Measurements from ENCODE around the gene USP34. TPM values are rescaled to one million over a fixed set of nuclear protein-coding genes. Genes with fewer than 3 reads are reported as not detected.
"Not testable (repeated sequence)": the region's sequence is repeated elsewhere in the genome, so short reads cannot be mapped to it uniquely, and the experiment has no call there.

USP34 gene
- total RNA-seq, 1 donor from 2014 or later = 43.5 TPM

DNA sequence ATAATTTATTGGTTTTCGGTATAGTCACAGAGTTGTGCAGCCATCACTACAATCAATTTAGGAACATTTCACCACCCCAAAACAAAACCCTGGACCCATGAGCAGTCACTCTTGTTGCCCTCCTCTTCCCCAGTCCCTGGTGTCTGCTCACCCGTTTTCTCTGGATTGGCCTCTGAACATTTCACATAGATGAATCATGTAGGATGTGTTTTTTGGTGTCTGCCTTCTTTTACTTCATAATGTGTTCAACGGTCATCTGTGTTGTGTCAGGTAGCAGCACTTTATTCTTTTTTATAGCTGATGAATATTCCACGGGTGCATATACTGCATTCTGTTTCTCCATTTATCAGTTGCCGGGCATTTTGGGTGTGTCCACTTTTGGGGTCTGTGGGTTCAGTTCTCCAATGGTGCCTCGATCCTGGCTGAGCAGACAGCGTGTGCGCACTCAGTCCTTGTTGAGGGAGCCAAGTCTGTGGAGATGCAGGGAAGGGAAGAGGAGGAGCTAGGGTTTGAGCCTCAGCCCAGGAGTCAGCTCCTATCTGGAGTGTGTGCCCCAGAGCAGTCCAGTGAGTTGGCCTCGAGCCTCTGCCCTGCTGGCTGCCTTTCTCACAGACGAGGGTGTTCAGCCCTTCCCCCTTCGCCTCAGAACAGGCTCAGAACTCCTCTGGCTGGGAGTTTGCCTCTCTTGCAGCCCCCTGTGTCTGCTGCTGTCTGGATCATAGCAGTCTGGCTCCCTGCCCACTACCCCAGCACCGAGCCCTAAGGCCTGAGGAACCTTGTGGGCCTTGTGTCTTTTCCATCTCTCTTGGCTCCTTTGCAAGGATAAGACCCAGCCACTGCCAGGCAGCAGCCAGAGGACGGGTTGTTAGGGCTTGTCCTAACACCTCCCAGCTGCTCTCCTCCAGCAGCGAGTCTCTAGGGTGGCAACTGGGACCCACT, 290.9 kb downstream of the USP34 start:
- DNase-seq (peak; percentile 90), ATAC-seq (ENCODE audit: poor library complexity) (peak; percentile 59)
- intact Hi-C loops (cut with DNase I) = no loop called here

- DNase-seq = peak; percentile 47
- intact Hi-C loops (cut with DNase I) = no loop called here
- no peak for ATAC-seq (ENCODE audit: poor library complexity)
Measured at GRCh38 chr2:61178603-61179545, 292.0 kb downstream of the USP34 start.

DNA sequence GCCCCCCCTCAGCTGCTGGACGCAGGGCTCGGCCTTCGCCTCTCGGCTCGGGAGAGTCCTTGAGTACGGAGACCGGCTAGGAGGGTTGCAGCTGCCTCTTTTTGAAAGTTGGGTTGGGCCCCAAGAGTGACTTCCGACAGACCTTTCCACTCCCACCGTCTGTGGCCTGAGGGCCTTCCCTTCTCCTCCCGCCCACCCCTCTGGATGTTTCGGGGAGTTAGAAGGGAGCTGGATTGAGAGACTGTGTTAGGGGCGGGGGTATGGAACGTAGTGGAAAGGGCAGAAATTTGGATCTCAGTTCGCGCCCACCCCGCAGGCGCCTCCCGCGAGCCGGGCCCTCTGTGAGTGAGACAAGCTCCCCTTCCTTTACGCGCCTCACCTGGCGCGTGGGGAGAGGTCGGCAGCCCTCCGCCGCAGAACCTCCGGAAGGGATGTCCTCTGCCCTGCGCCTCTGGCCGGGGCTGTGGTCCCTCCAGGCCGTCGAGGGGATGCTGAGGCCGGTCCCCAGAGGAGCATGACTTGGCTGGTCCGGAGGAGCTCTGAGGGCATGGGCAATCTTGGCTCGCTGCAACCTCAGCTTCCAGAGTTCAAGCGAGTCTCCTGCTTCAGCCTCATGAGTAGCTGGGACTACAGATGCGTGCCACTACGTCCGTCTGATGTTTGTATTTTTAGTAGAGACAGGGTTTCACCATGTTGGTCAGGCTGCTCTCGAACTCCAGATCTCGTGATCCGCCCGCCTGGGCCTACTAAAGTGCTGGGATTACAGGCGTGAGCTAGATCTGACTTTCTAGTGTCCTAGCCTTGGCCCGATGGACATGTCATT, 292.9 kb downstream of the USP34 start:
- DNase-seq (peak; percentile 53), ATAC-seq (ENCODE audit: poor library complexity) (peak; percentile 3)
- intact Hi-C loops (cut with DNase I) = no loop called here

DNA sequence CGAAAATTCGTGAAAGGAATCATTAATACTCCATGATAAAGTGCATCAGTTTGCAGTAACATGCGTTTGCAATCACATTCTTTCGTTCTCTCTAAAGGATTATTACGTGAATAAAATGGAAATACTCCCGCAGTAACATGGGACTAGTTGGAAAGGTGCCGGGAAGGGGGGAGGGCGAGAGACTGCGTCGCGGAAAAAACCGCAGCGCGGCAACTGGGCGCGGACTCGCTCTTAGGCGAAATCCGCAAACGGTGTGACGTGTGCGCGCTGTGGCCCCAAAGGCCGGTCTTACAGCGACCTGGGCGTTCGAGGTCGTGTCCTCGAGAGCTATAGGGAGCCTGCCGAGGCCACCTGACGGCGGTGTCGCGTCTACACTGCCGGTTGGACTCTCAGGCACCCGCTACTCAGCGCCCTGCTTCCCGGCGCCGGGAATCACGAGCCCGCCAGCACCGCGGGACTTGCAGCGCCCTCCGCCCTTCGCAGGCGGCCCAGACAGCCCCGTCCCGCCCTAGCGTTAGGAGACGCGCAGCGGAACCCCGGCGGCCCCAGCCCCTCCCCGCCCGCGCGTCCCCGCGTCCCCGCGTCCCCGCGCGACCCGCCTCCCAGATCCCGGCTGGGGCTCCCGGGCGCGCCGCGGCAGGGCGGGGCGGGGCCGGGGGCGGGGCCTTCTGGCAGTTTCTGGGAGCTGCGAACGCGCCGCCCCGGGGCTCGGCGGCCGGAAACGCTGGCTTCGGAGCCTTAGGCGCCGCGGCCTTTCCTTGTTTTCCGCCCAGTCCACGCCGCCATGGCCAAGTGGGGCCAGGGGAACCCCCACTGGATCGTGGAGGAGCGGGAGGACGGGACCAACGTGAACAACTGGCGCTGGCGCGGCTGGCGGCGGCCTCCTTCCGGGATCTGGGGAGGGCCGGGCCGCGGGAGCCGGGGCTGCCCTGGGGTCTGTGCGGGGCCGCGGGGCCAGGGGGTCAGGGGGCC, 293.8 kb downstream of the USP34 start:
- DNase-seq = peak; percentile 97
- peak; percentile 93 for ATAC-seq (ENCODE audit: poor library complexity)
- intact Hi-C loops (cut with DNase I) = no loop called here

DNA sequence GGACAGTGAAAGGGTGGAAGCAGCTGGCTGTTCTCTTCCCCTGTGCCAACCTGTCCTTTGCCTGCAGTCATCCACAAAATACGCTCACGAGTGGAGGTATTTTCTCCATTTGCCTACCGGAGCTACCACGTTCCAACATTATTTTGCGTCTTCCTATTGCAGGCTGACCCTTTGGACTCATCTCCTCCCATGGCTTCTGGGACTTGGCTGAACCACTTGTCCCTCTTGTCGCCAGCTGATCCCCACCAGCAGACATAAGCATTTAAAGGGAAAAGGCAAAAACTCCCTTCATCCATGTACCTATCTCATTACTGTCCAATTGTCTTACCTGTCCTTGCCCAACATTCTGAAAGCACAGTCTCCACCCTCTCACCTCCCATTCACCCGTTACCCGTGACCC, 295.9 kb downstream of the USP34 start:
- intact Hi-C loops (cut with DNase I) = no loop called here
- no peak for DNase-seq
- ATAC-seq (ENCODE audit: poor library complexity) = no peak

DNA sequence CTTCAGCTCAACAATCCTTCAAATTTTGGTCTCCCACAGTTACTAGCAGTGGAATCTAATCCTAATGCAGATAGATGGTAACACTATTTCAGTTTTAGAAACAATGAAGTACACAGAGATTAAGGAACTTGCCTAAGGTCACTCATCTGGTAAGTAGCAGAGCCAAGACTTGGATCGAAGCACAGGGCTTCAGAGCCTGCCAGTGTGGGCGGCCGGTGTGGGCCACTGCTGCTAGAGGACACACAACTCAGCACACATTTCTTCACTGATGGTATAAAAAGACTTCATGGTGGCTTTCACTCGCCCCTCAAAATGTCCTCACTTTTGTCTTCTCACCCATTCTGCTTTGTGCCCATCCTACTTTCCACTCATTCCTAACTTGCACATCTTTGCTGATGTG, 297.8 kb downstream of the USP34 start:
- DNase-seq (no peak), ATAC-seq (ENCODE audit: poor library complexity) (no peak)
- intact Hi-C loops (cut with DNase I) = no loop called here

- intact Hi-C loops (cut with DNase I) = no loop called here
- ATAC-seq (ENCODE audit: poor library complexity) = no peak
- DNase-seq = no peak
Measured at GRCh38 chr2:61172671-61173070, 298.2 kb downstream of the USP34 start.

- no peak for ATAC-seq (ENCODE audit: poor library complexity)
- no peak for DNase-seq
- intact Hi-C loops (cut with DNase I) = no loop called here
Measured at GRCh38 chr2:61167579-61167978, 303.3 kb downstream of the USP34 start.

GRCh38 chr2:61165946-61166345, 304.9 kb downstream of the USP34 start:
- ATAC-seq (ENCODE audit: poor library complexity) (no peak), DNase-seq (no peak)
- intact Hi-C loops (cut with DNase I) = no loop called here

- intact Hi-C loops (cut with DNase I); DNase-seq; ATAC-seq (ENCODE audit: poor library complexity): not testable (repeated sequence)
Measured at GRCh38 chr2:61165082-61165481, 305.8 kb downstream of the USP34 start.

- no peak for ATAC-seq (ENCODE audit: poor library complexity)
- intact Hi-C loops (cut with DNase I) = no loop called here
- DNase-seq = no peak
Measured at GRCh38 chr2:61162721-61163120, 308.2 kb downstream of the USP34 start.

DNA sequence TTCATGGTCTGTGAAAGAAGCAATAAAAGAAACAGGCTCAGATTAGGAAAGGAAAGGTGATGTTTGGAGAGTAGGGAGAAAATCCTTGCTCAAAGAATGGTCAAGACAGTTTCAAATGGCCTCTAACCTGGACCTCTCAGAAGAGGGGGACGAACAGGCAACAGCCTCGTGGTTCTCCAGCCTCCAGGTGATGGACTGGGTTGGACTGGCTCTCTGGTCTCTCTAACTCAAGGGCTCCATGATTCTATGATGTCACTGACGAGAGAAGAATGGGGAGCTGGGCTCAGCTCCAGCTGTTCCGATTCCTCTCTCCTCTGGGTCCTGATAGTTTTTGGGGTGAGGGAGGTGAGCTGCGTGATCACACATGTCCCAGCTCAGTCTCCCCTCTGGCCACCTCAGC, 309.0 kb downstream of the USP34 start, which contains the start of gene C2orf74:
Gene C2orf74 (plus strand): TSS at position 301 of the 400 bp plus-strand sequence. CDS start 327 bp downstream, outside the sequence.
- intact Hi-C loops (cut with DNase I) = no loop called here
- ATAC-seq (ENCODE audit: poor library complexity) (no peak), DNase-seq (no peak)

DNA sequence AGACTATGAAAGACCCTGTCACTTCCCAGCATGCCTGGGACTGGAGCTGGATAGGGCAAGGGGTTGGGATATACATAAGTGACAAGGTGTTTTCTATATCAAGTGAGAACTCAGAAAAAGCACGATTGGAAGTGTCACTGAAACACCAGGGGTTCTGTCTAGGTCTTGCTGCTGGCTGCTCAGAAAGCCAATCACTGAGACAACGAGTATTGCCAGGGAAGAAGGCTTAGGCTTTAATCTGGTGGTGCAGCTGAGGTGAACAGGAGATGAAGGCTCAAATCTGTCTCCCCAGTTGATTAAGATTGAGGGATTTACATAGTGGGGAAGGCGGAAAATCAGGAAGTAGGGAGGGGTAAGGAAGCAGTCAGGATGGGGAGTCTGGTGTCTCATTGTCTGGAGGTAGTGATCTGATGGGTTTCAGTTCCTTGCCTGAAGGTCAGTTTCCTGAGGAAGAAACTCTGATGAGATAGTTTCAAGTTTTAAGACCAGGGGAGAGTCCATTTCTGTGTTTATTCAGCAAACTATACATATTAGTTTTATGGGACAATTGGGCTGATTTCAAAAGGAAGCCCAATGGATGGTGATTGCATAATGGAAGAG, 312.4 kb downstream of the USP34 start:
- DNase-seq (no peak), ATAC-seq (ENCODE audit: poor library complexity) (no peak)
- intact Hi-C loops (cut with DNase I) = no loop called here

DNA sequence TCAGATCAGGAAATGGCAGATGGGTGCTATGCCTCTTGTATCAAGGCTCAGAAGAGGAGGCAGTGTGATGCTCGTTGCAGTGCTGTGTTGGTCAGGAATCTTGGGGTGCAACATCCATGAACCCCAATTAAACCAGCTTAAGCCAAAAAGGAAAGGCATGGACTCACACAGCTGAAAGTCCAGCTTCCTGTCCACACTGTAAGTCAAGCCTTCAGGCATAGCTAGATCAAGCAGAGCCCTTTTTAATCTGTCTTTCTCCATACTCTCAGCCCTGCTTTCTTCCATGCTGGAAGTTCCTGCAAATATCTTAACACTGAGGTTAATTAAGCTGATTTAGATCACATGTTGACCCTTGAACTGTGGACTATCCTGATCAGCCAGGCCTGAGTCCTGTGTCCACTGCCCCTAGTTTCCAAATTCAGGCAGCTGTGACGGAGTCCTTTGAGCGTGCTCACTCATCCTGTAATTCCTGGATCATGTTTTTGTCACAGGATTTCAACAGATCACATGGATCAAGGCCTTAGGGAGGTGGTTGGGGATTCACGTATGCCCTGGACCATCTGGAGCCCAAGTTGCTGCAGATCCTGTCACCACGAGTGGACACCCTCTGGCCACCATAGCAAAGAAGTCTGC, 313.4 kb downstream of the USP34 start:
- intact Hi-C loops (cut with DNase I) = no loop called here
- DNase-seq (no peak), ATAC-seq (ENCODE audit: poor library complexity) (no peak)

- intact Hi-C loops (cut with DNase I) = no loop called here
- DNase-seq (no peak), ATAC-seq (ENCODE audit: poor library complexity) (no peak)
Measured at GRCh38 chr2:61151436-61151835, 319.5 kb downstream of the USP34 start.

- DNase-seq (no peak), ATAC-seq (ENCODE audit: poor library complexity) (no peak)
- intact Hi-C loops (cut with DNase I) = no loop called here
Measured at GRCh38 chr2:61149074-61149473, 321.8 kb downstream of the USP34 start.

GRCh38 chr2:61148091-61148490, 322.8 kb downstream of the USP34 start:
- ATAC-seq (ENCODE audit: poor library complexity); DNase-seq; intact Hi-C loops (cut with DNase I): not testable (repeated sequence)

All from Right ventricle myocardium superior (tissue), 1 donor.